Subcutaneous adipose tissue (tissue), 4 donors: Measurements from ENCODE around the gene TNFRSF21. TPM values are rescaled to one million over a fixed set of nuclear protein-coding genes. Genes with fewer than 3 reads are reported as not detected.

ENCODE experiments used
- total RNA-seq, 4 donors: library from RNA; depleted of rRNA; stranded (reverse); fragments of >200 nt; gene quantifications; one replicate each; pipeline ENCODE4 v1.1.0, GENCODE V29; 2016
- TF ChIP-seq, protein P1 (sequence below): fragments of 450-650 bp; IDR thresholded peaks from one replicate; pipeline ENCODE4 v1.5.1; 2016; ENCODE audit warnings: low read depth, mild to moderate bottlenecking, control low read depth, antibody characterized with exemption, moderate library complexity

Gene TNFRSF21
- total RNA-seq, 4 donors from 2014 or later: 11.7 to 42.0 (median 20.1) TPM

DNA sequence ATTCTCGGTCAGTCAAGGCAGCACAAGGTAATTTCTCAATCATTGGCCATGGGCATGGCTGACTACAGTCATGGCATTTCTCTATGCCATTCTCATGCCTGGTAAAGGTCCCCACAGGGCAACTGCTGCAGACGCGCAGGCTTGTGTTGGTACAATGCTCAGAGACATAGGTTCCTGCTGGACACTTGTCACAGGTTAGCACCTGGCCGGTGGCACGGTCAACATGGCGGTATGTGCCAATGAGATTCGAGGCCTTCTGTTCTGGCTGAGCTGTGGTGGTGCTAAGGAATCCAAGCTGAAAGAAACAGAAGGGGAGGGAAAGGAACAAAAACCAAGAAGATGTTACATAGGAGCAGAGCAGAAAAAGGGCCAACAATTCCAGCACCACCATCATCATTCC lies 23.4 kb downstream of the TNFRSF21 start:
- TF ChIP-seq, protein P1, sequence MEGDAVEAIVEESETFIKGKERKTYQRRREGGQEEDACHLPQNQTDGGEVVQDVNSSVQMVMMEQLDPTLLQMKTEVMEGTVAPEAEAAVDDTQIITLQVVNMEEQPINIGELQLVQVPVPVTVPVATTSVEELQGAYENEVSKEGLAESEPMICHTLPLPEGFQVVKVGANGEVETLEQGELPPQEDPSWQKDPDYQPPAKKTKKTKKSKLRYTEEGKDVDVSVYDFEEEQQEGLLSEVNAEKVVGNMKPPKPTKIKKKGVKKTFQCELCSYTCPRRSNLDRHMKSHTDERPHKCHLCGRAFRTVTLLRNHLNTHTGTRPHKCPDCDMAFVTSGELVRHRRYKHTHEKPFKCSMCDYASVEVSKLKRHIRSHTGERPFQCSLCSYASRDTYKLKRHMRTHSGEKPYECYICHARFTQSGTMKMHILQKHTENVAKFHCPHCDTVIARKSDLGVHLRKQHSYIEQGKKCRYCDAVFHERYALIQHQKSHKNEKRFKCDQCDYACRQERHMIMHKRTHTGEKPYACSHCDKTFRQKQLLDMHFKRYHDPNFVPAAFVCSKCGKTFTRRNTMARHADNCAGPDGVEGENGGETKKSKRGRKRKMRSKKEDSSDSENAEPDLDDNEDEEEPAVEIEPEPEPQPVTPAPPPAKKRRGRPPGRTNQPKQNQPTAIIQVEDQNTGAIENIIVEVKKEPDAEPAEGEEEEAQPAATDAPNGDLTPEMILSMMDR: no peak

DNA sequence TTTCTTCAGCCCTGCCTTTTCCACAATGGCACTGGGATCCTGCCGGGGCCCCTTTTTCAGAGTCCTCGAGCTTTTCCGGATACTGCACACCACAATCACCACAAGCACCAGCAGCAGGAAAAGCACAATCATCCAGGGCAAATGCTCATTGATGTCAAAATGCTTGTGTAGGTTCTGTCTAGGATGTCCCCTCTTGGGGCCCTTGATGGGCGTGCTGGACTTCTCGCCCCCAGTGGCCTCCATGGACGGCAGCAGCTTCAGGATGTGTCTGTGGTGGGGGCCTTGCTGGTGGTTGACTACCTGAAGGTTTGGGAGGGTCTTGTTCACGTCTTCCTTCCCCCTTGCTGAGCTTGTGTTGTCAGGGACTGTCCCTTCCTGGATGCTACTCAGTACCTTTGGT lies 25.7 kb downstream of the TNFRSF21 start:
- TF ChIP-seq, protein P1: no peak

DNA sequence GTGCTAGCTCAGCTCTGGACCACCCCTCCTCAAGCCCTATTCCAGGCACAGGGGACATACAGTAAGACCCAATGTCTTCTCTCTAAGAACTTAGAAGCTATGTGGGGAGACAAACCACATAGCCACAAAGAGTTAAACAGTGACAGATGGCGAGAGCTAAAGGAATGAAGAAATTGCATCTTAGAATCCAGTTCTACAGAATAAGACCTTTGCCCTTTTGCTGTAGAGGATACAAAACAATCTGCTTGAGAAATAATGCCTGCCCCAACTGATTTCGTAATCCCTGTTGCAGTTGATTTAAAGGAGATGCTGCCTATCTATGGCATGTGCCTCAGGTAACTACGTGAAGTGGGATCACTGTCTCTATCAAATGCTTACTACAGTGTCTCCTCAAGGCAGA lies 31.2 kb downstream of the TNFRSF21 start:
- TF ChIP-seq, protein P1: no peak

DNA sequence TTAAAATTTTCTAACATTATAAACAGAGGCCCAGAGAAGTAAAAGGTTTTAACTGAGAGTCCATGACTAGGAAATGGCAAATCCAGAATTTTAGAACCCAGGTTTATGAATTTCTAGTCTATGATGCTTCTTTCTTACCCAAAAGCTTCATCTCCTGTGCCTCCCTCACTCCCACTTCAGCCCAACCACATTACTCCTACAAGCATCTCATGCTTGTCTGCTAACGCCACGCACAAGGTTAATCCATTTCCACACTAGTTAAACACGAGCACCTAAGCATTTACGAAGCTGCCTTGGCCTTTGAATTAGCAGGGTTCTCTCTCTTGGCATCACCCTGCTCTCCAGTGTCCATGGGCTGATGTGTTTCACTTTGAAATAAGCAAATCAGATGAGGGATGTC lies 32.0 kb downstream of the TNFRSF21 start:
- TF ChIP-seq, protein P1: no peak

DNA sequence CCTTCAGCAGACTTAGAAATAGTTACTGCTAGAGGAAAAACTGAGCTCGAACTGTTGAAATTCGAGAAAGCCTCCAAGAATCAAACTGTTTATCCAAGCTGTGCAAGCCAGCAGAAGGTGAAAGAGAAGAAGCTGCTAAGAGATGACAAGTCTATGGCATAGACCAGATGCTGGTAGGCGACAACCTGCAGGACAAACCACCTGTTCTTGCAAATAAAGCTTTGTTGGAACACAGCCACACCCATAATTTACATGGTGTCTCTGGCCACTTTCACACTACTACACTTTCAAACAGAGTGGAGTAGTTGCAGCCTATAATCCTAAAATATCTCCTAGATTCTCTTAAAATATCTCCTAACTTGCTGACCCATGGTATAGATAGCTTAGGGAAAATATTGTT lies 33.3 kb downstream of the TNFRSF21 start:
- TF ChIP-seq, protein P1: no peak

DNA sequence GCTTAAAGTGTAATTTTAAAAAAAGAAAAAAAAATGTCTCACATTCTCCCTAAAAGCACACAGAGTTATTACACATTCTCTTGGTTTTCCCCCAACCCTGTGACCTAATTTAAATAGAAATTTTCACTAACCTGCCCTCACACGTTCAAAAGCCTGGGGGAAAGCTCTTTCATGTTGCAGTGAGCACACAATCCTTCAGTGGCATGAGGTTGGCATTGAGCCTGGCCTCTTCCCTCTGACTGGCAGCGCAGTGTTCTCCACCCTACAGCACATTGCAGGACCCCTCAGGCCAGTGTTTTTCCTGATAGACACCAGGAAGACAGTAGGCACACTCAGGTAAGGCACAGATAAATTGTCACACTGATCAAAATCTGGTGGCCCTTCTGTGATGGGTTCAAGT lies 34.1 kb downstream of the TNFRSF21 start:
- TF ChIP-seq, protein P1: no peak

DNA sequence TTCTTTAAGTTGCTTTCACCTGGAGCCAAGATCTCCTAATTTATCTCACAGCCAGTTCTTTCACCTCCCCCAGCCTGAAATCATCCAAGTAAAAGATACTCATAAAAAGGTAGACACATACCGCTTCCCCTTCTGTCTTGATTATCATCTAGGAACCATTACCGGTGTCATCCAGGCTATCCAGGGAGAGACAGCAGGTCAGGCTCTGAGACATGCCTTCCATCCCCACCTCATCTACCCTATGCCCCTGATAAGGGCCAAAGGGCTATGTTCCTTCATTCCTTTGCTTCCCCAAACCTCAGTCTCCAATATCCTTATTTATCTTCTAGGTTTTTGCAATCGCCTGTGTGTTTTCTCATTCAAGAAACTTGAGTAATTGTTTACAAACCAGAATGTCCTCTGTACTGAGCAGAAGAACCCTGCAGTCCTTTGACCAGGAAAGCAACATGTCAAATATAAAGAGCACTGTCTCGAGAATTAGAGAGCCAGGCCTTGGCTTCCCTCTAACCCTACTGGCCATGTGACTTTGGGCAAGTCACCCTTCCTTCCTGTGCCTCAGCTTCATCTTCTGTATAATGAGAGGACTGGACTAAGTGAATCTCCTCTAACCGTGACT lies 41.0 kb downstream of the TNFRSF21 start:
- TF ChIP-seq, protein P1: no peak
